Esophagus muscularis mucosa (tissue), 4 donors: ENCODE measurements around the gene TRIM45. TPM values are rescaled to one million over a fixed set of nuclear protein-coding genes. Genes with fewer than 3 reads are reported as not detected.

Experiments used
- DNase-seq: peaks from one replicate; pipeline ENCODE4 v3.0.0-alpha.2; 2017; ENCODE audit errors: extremely low spot score
- H3K27ac ChIP-seq, 4 donors: fragments of 200-600 bp; sonication (generic); replicated peaks in 1 of 4; 1 replicate in 3 of 4; 2 replicates in 1 of 4; pipeline ENCODE4 v1.5.1; 2016 to 2019; ENCODE audit warnings: mild to moderate bottlenecking in 1 of 4
- H3K27me3 ChIP-seq, 4 donors: fragments of 200-600 bp; sonication (generic); one replicate each; pipeline versions ENCODE4 v1.5.1 to v1.6.0; 2016 to 2019
- H3K36me3 ChIP-seq, 4 donors: fragments of 200-600 bp; sonication (generic); one replicate each; pipeline ENCODE4 v1.5.1; 2016 to 2019
- H3K4me1 ChIP-seq, 4 donors: fragments of 200-600 bp; sonication (generic); one replicate each; pipeline ENCODE4 v1.5.1; 2016 to 2019
- H3K4me3 ChIP-seq, 4 donors: fragments of 200-600 bp; sonication (generic); 1 replicate in 2 of 4; 2 replicates in 2 of 4; pipeline ENCODE4 v1.5.1; 2016 to 2019; ENCODE audit warnings: mild to moderate bottlenecking in 4 of 4, moderate library complexity in 1 of 4
- H3K9me3 ChIP-seq, 4 donors: fragments of 200-600 bp; sonication (generic); 1 replicate in 3 of 4; 2 replicates in 1 of 4; pipeline ENCODE4 v1.5.1; 2016 to 2019
- CTCF ChIP-seq, 3 experiments: fragments of 200-600 bp in 2 of 3; fragments of 450-650 bp in 1 of 3; sonication (generic) in 2 of 3; IDR thresholded peaks; one replicate each; pipeline ENCODE4 v1.5.1; 2017 to 2019; ENCODE audit warnings: antibody characterized with exemption in 3 of 3, mild to moderate bottlenecking in 2 of 3, moderate library complexity in 1 of 3
- EP300 ChIP-seq: sonication (generic); formaldehyde crosslinking; IDR thresholded peaks from one replicate; pipeline ENCODE4 v1.6.1; 2017; ENCODE audit warnings: antibody characterized with exemption
- POLR2A ChIP-seq: fragments of 450-650 bp; IDR thresholded peaks from one replicate; pipeline ENCODE4 v1.6.1; 2017; ENCODE audit warnings: antibody characterized with exemption, moderate library complexity, mild to moderate bottlenecking, low read depth
- POLR2AphosphoS5 ChIP-seq, 2 donors: sonication (generic); formaldehyde crosslinking; IDR thresholded peaks; one replicate each; pipeline ENCODE4 v1.6.1; 2017; ENCODE audit warnings: antibody characterized with exemption in 2 of 2
- WGBS: methylation state at CpG from one replicate; pipeline ENCODE4 v1.1.5; 2018; 5-methylcytosine and 5-hydroxymethylcytosine counted together
- intact Hi-C: fragments of 100-400 bp; cut with DNase I; formaldehyde crosslinking; loops from one replicate; pipeline ENCODE4 v1.15.1; 2023
- small RNA-seq, 3 donors: library from RNA; depleted of rRNA; stranded (forward); fragments of <200 nt; gene quantifications; one replicate each; pipeline ENCODE3, GENCODE V24; 2016
- total RNA-seq, 4 donors: library from RNA; depleted of rRNA; stranded (reverse); fragments of >200 nt; gene quantifications; one replicate each; pipeline versions ENCODE4 v1.1.0 to v1.2.1, GENCODE V29; 2016

Gene TRIM45
- total RNA-seq, 4 donors from 2014 or later, result 1.4 to 5.4 (median 3.1) TPM

GRCh38 chr1:117067533-117068370, 53.8 kb downstream of the TRIM45 start:
- DNase-seq, result no peak
- WGBS, result 52% methylated on average over 6 of the region's 6 CpGs
- Histone ChIP-seq H3K4me3 (no peak overlapping the region), H3K27me3 (no peaks in the 10 kb centered on the region), H3K36me3 (no peaks in the 10 kb centered on the region), H3K9me3 (no peaks in the 10 kb centered on the region), H3K27ac (no peak overlapping the region), H3K4me1 (no peaks in the 10 kb centered on the region)
- intact Hi-C loops, result loop anchor here (2.0 to 10.0 kb wide), 2 partner anchors 61 to 217 kb away; no protein-coding TSS in a partner anchor
- TF ChIP-seq EP300 (no peak), CTCF (IDR thresholded peaks at IDR 0.05) (peak; percentile 79 to 82 (median 79)), POLR2A (no peak), POLR2AphosphoS5 (IDR thresholded peaks at IDR 0.05) (peak in 1 of 2 donors; percentile 5)

- H3K36me3 ChIP-seq, result no peaks in the 10 kb centered on the region
- DNase-seq, result no peak
- no peak overlapping the region for H3K27ac ChIP-seq
- WGBS, result 73% methylated on average over 6 of the region's 6 CpGs
- no peak for TF ChIP-seq CTCF (IDR thresholded peaks at IDR 0.05)
- TF ChIP-seq POLR2A, result no peak
- no peak for TF ChIP-seq POLR2AphosphoS5 (IDR thresholded peaks at IDR 0.05)
- no peak for TF ChIP-seq EP300
- peaks cover 0 to under 1% (median under 1%) of the 10 kb centered on the region in 4 donors for H3K4me1 ChIP-seq
- H3K27me3 ChIP-seq, result no peaks in the 10 kb centered on the region
- intact Hi-C loops, result loop anchor here (2.0 to 10.0 kb wide), 2 partner anchors 62 to 218 kb away; no protein-coding TSS in a partner anchor
- H3K4me3 ChIP-seq, result no peak overlapping the region
- H3K9me3 ChIP-seq, result no peaks in the 10 kb centered on the region
Measured at GRCh38 chr1:117066367-117066766, 55.2 kb downstream of the TRIM45 start.

- 80% methylated on average over 2 of the region's 2 CpGs for WGBS
- Histone ChIP-seq H3K27ac (no peak overlapping the region), H3K36me3 (no peaks in the 10 kb centered on the region), H3K27me3 (no peaks in the 10 kb centered on the region), H3K4me1 (peaks cover 14 to 16% (median 15%) of the 10 kb centered on the region in 4 donors), H3K9me3 (no peaks in the 10 kb centered on the region), H3K4me3 (no peak overlapping the region)
- no peak for DNase-seq
- intact Hi-C loops, result loop anchor here (10.0 kb wide), 1 partner anchor 223 kb away; no protein-coding TSS in a partner anchor
- TF ChIP-seq CTCF (IDR thresholded peaks at IDR 0.05) (no peak), EP300 (no peak), POLR2A (no peak), POLR2AphosphoS5 (IDR thresholded peaks at IDR 0.05) (no peak)
Measured at GRCh38 chr1:117061986-117062415, 59.5 kb downstream of the TRIM45 start.

Small RNA genes lying within 50 kb of the gene (small RNA-seq; reads per million reads assigned to genes)
- gene MIR942, result 0 to 1.0 (median 0.37) reads per million in 3 donors

Other genes starting within 250 kb of the TRIM45 start
- 100 to 1,000 TPM in 3 of 4 donors, 10 to 100 TPM in 1; 69.1 to 150 (median 106) TPM for gene PTGFRN, start 211.8 kb downstream of the TRIM45 start, total RNA-seq
- 1 to 10 TPM in 2 of 4 donors, under 1 TPM in 2; 0.26 to 1.5 (median 0.87) TPM for gene CD101, start 120.0 kb downstream of the TRIM45 start, total RNA-seq
- 10 to 100 TPM in 2 of 4 donors, 1 to 10 TPM in 2; 6.6 to 12.8 (median 9.0) TPM for gene TTF2, start 61.4 kb downstream of the TRIM45 start, total RNA-seq
- not detected for gene VTCN1, start 89.2 kb upstream of the TRIM45 start, total RNA-seq
- gene MAN1A2, start 245.7 kb upstream of the TRIM45 start, total RNA-seq, result 10 to 100 TPM; 45.4 to 51.7 (median 48.3) TPM